H9 (cell line): ENCODE results near the gene ADAM29. TPM values are rescaled to one million over a fixed set of nuclear protein-coding genes. Genes with fewer than 3 reads are reported as not detected.

Experiments
- DNase-seq: peaks from one replicate; pipeline ENCODE4 v3.0.0-alpha.2; 2017
- H2AFZ ChIP-seq: one replicate; pipeline ENCODE4 v1.6.1; 2013; ENCODE audit warnings: mild to moderate bottlenecking, low read length, control low read depth, moderate library complexity
- H2AK5ac ChIP-seq: 2 replicates; pipeline ENCODE4 v1.6.1; 2013; ENCODE audit warnings: low read length, control low read depth, mixed read lengths; ENCODE audit not compliant: insufficient read length
- H2BK120ac ChIP-seq: one replicate; pipeline ENCODE4 v1.6.1; 2013; ENCODE audit warnings: low read depth, mild to moderate bottlenecking, low read length, control low read depth, inconsistent platforms; ENCODE audit not compliant: poor library complexity, severe bottlenecking
- H2BK12ac ChIP-seq: 2 replicates; pipeline ENCODE4 v1.6.1; 2013; ENCODE audit warnings: low read length, control low read depth, mixed read lengths, low read depth; ENCODE audit not compliant: insufficient read length
- H2BK15ac ChIP-seq: 2 replicates; pipeline ENCODE4 v1.6.1; 2013; ENCODE audit warnings: low read depth, low read length, control low read depth
- H2BK20ac ChIP-seq: one replicate; pipeline ENCODE4 v1.6.1; 2013; ENCODE audit warnings: low read depth, mild to moderate bottlenecking, low read length, control low read depth, inconsistent platforms; ENCODE audit not compliant: poor library complexity, severe bottlenecking
- H2BK5ac ChIP-seq: 2 replicates; pipeline ENCODE4 v1.6.1; 2013; ENCODE audit warnings: low read length, control low read depth, mixed read lengths; ENCODE audit not compliant: insufficient read length
- H3K14ac ChIP-seq: 2 replicates; pipeline ENCODE4 v1.6.1; 2013; ENCODE audit warnings: low read length, control low read depth; ENCODE audit not compliant: insufficient read depth
- H3K18ac ChIP-seq: 2 replicates; pipeline ENCODE4 v1.6.1; 2013; ENCODE audit warnings: low read depth, mild to moderate bottlenecking, mixed read lengths, low read length, control low read depth; ENCODE audit not compliant: insufficient read length
- H3K23ac ChIP-seq: 2 replicates; pipeline ENCODE4 v1.6.1; 2013; ENCODE audit warnings: low read length, control low read depth, mixed read lengths, low read depth; ENCODE audit not compliant: insufficient read length
- H3K23me2 ChIP-seq: 2 replicates; pipeline ENCODE4 v1.6.1; 2013; ENCODE audit warnings: low read depth, mild to moderate bottlenecking, mixed read lengths, low read length, control low read depth; ENCODE audit not compliant: insufficient read length, poor library complexity, severe bottlenecking
- H3K27ac ChIP-seq: 2 replicates; pipeline ENCODE4 v1.5.1; 2013; ENCODE audit warnings: low read length, control low read depth, mixed read lengths, low read depth; ENCODE audit not compliant: insufficient read length
- H3K27me3 ChIP-seq: 2 replicates; pipeline ENCODE4 v1.6.1; 2013; ENCODE audit warnings: low read length, control low read depth, inconsistent platforms; ENCODE audit not compliant: insufficient read depth
- H3K4ac ChIP-seq: 2 replicates; pipeline ENCODE4 v1.6.1; 2013; ENCODE audit warnings: low read depth, mild to moderate bottlenecking, control low read depth, inconsistent platforms, low read length, moderate library complexity
- H3K4me1 ChIP-seq: 2 replicates; pipeline ENCODE4 v1.6.1; 2013; ENCODE audit warnings: low read length, control low read depth, inconsistent platforms; ENCODE audit not compliant: insufficient read depth
- H3K4me2 ChIP-seq: 2 replicates; pipeline ENCODE4 v1.6.1; 2013; ENCODE audit warnings: low read length, control low read depth, mixed read lengths; ENCODE audit not compliant: insufficient read length, insufficient read depth
- H3K56ac ChIP-seq: 2 replicates; pipeline ENCODE4 v1.6.1; 2013; ENCODE audit warnings: low read depth, mild to moderate bottlenecking, mixed read lengths, low read length, control low read depth; ENCODE audit not compliant: insufficient read length
- H3K79me1 ChIP-seq: 2 replicates; pipeline ENCODE4 v1.6.1; 2013; ENCODE audit warnings: low read depth, mild to moderate bottlenecking, moderate library complexity, low read length, control low read depth, inconsistent platforms; ENCODE audit not compliant: insufficient read depth, poor library complexity, severe bottlenecking
- H3K79me2 ChIP-seq: 2 replicates; pipeline ENCODE4 v1.6.1; 2013; ENCODE audit warnings: low read length, control low read depth, inconsistent platforms; ENCODE audit not compliant: insufficient read depth
- H3K9ac ChIP-seq: 2 replicates; pipeline ENCODE4 v1.6.1; 2013; ENCODE audit warnings: low read length, control low read depth, mixed read lengths; ENCODE audit not compliant: insufficient read length; ENCODE audit errors: extremely low read depth
- H3K9me3 ChIP-seq: one replicate; pipeline ENCODE4 v1.6.1; 2013; ENCODE audit warnings: low read depth, low read length, inconsistent platforms; ENCODE audit not compliant: control insufficient read depth
- H3T11ph ChIP-seq: one replicate; pipeline ENCODE4 v1.6.1; 2013; ENCODE audit warnings: mild to moderate bottlenecking, low read length, control low read depth, inconsistent platforms
- H4K20me1 ChIP-seq: one replicate; pipeline ENCODE4 v1.6.1; 2013; ENCODE audit not compliant: control insufficient read depth, insufficient read length, insufficient read depth
- H4K5ac ChIP-seq: 2 replicates; pipeline ENCODE4 v1.6.1; 2013; ENCODE audit warnings: low read depth, mild to moderate bottlenecking, mixed read lengths, low read length, control low read depth; ENCODE audit not compliant: insufficient read length
- H4K8ac ChIP-seq: replicated peaks from 2 replicates; pipeline ENCODE4 v1.6.1; 2013; ENCODE audit warnings: low read length, control low read depth, mixed read lengths, low read depth; ENCODE audit not compliant: insufficient read length
- H4K91ac ChIP-seq: 2 replicates; pipeline ENCODE4 v1.6.1; 2013; ENCODE audit warnings: low read depth, mild to moderate bottlenecking, moderate library complexity, mixed read lengths, low read length, control low read depth; ENCODE audit not compliant: insufficient read length
- H3K27ac Mint-ChIP-seq, 3 experiments: 2 replicates in 2 of 3; 3 replicates in 1 of 3; pipeline ENCODE4 v1.8.0; 2020 to 2021; ENCODE audit warnings: mixed read lengths in 3 of 3, mild to moderate bottlenecking in 1 of 3, moderate library complexity in 1 of 3
- H3K27me3 Mint-ChIP-seq: 2 replicates; pipeline ENCODE4 v1.8.0; 2021; ENCODE audit warnings: low read depth, mild to moderate bottlenecking, moderate library complexity, mixed read lengths
- H3K36me3 Mint-ChIP-seq, 3 experiments: 2 replicates in 2 of 3; 3 replicates in 1 of 3; pipeline ENCODE4 v1.8.0; 2020 to 2021; ENCODE audit warnings: low read depth in 3 of 3, mixed read lengths in 3 of 3; ENCODE audit not compliant: insufficient read depth in 1 of 3
- H3K4me1 Mint-ChIP-seq, 2 experiments: 2 replicates each; pipeline ENCODE4 v1.8.0; 2020; ENCODE audit warnings: mixed read lengths in 2 of 2
- H3K4me3 Mint-ChIP-seq, 2 experiments: 2 replicates in 1 of 2; 3 replicates in 1 of 2; pipeline ENCODE4 v1.8.0; 2020 to 2021; ENCODE audit warnings: mild to moderate bottlenecking in 2 of 2, mixed read lengths in 2 of 2, moderate library complexity in 1 of 2
- H3K9me3 Mint-ChIP-seq, 2 experiments: 2 replicates in 1 of 2; 3 replicates in 1 of 2; pipeline ENCODE4 v1.8.0; 2020; ENCODE audit warnings: mild to moderate bottlenecking in 2 of 2, mixed read lengths in 2 of 2, moderate library complexity in 1 of 2
- CTCF ChIP-seq: fragments of 200-600 bp; sonication (generic); conservative IDR thresholded peaks from 3 replicates; pipeline ENCODE4 v1.8.0; 2021; ENCODE audit warnings: antibody characterized with exemption, mild to moderate bottlenecking
- total RNA-seq: library from RNA; stranded (reverse); gene quantifications from 2 replicates; pipeline ENCODE4 v1.2.1, GENCODE V29; 2021

The ADAM29 gene
- total RNA-seq, 1 experiment from 2014 or later: not detected

GRCh38 chr4:174907508-174907907, 10.7 kb upstream of the ADAM29 start:
- Histone ChIP-seq H3K4me2 (no peak overlapping the region), H4K8ac (no peak overlapping the region), H3K56ac (no peak overlapping the region), H2BK20ac (no peak overlapping the region), H3K14ac (no peak overlapping the region), H3K27me3 (no peaks in the 10 kb centered on the region), H3K4ac (no peak overlapping the region), H2BK120ac (no peak overlapping the region), H3T11ph (no peak overlapping the region), H3K27ac (no peak overlapping the region), H3K23me2 (no peaks in the 10 kb centered on the region), H4K5ac (no peak overlapping the region), H3K79me1 (no peaks in the 10 kb centered on the region), H3K79me2 (no peaks in the 10 kb centered on the region), H4K20me1 (no peaks in the 10 kb centered on the region), H2BK5ac (no peak overlapping the region), H2AK5ac (no peak overlapping the region), H2BK12ac (no peak overlapping the region), H3K4me1 (no peaks in the 10 kb centered on the region), H3K23ac (no peak overlapping the region), H4K91ac (no peak overlapping the region), H3K18ac (no peak overlapping the region), H2BK15ac (no peak overlapping the region), H3K9ac (no peak overlapping the region), H2AFZ (no peak overlapping the region), H3K9me3 (no peaks in the 10 kb centered on the region)
- peaks cover 20 to 32% of the 10 kb centered on the region in 2 experiments for H3K9me3 Mint-ChIP-seq
- TF ChIP-seq CTCF: no peak
- DNase-seq: no peak
- H3K36me3 Mint-ChIP-seq: peaks cover 2 to 22% (median 4%) of the 10 kb centered on the region in 3 experiments; a peak in 6 of 7 replicates
- H3K4me3 Mint-ChIP-seq: no peak overlapping the region
- H3K4me1 Mint-ChIP-seq: no peaks in the 10 kb centered on the region
- no peak overlapping the region for H3K27ac Mint-ChIP-seq
- no peaks in the 10 kb centered on the region for H3K27me3 Mint-ChIP-seq
